ENCODE results near the gene CYYR1.

Gene CYYR1

DNA sequence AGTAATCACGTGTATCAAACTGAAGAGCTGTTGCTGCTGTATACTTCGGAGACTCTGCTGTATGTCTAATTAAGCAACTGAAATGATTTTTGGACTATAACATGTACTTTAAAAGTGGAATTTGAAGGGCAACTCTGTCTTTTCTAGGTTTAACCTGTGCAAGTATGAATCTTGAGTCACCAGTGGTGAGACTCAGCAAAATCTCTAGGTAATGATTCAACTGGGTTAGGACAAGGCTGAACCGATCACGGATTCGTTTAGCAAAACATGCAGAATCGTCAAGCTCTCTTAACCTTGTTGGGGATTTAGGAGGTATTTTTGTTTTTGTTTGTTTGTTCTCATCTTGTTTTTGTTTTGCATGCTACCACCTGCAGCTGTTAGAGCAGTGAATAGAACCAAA is 149.6 kb downstream of the CYYR1 start:
- DNase-seq: no peak

GRCh38 chr21:26422706-26423105 is 150.4 kb downstream of the CYYR1 start:
- no peak for DNase-seq

DNA sequence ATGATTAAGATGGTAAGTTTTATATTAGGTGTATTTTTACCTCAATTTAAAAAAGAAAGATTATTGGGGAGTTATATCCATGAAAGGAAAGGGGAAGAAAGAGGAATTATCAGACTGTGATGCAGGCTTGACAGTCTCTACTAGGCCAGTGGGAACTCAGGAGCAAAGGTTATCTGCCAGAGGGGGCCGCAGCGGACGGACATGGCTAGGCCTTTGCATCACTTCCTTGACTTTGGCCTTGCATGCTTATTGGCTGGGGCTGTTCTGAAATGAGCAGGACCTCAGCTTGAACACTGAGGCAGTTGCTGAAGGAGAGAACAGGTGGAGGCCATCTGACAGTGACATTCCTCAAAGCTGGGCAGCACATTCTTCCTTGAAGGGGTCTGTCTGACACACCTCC is 150.9 kb downstream of the CYYR1 start:
- no peak for DNase-seq

- no peak for DNase-seq
Observed at GRCh38 chr21:26421724-26422123, 151.4 kb downstream of the CYYR1 start.

Measured in CD4-positive, alpha-beta T cell treated with Interleukin-4 for 4 hours (primary cell).